ENCODE data around the gene SCAI.
"Not testable (repeated sequence)": the region's sequence is repeated elsewhere in the genome, so short reads cannot be mapped to it uniquely, and the experiment has no call there.

Gene SCAI

GRCh38 chr9:125150349-125151245, 7.3 kb upstream of the SCAI start:
- no peak for DNase-seq (ENCODE audit: low read depth)

- no peak for DNase-seq (ENCODE audit: low read depth)
These were observed 4.1 kb upstream of the SCAI start for GRCh38 chr9:125147401-125147951.

- DNase-seq (ENCODE audit: low read depth) = no peak
These were observed 2.9 kb upstream of the SCAI start for GRCh38 chr9:125146247-125146646.

- no peak for DNase-seq (ENCODE audit: low read depth)
These were observed 2.1 kb upstream of the SCAI start for GRCh38 chr9:125145425-125145824.

DNA sequence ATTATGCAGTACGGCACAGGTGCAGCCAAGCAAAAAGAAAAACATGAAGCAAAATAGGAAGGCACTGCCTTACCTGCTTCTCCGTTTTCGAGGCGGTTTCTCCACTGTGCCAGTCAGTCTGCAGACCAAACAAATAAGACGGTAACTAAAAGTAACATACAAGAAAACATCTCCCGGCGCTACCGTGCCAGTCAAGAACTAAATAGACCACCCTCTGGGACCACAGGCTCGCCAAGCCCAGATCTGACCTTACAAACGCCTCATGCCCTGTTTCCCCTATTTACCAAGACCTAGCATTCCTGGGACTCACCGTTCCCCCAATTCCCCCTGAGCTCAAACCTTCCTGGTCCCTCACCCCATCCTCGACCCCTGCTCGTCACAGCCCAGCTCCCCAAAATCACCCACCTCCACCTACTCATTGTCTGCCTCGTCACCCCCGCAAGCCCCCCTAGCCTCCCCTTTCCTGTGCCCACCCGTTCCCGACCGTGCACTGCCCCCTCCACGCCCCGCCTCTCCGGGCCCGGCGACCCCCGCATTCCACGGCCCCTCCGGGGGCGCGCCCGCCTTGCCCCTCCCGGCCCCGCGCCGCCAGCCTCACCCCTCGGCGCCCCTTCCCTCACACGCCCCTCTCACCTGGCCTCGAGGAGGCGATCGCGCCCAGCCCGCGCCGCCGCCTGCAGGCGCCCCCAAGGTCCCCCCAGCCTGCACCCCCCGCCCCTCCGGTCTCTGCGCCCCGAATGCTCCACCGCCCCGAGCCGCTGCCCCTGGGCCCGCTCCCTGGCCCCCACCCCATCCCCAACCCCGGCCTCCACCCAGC, 560 bp downstream of the SCAI start:
- DNase-seq (ENCODE audit: low read depth) = no peak

GRCh38 chr9:125141751-125142150, 1.6 kb downstream of the SCAI start:
- no peak for DNase-seq (ENCODE audit: low read depth)

DNA sequence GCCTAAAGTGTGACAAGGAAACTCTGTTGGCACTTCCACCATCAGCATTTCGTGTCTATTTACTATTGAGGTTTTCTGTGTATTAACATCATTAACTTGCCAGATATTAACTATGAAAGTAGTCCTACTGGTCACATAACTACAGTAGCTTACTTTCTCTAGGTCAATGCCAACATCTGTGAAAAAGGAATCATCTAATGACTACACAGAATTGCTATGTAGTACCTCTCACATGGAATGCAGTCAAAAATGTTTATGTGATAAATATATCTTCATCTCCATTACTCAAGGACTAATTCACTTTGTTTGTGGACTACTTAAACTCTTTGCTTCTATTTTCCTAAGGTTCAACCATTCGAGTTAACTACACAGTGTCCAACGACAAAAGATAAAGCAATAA, 2.1 kb downstream of the SCAI start:
- no peak for DNase-seq (ENCODE audit: low read depth)

GRCh38 chr9:125140576-125140975, 2.8 kb downstream of the SCAI start:
- DNase-seq (ENCODE audit: low read depth) = no peak

DNA sequence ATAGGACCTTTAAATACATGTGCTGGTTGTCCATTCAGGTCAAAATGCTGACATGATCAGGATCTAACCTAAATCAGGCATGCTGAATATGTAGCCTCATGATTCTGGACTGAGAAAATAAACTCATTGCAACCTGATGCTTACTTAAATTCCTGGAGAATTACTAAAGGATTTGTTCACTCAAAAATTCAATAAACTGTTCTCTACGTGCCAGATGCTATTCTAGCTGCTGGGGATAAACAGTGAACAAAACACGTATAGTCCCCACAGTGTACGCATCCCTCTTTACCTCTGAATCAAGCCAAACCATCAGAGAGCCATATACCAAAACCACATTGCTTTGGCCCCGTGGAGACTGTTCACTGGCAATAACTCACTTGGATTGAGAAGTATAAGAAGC, 6.1 kb downstream of the SCAI start:
- DNase-seq (ENCODE audit: low read depth) = no peak

GRCh38 chr9:125134976-125135375, 8.4 kb downstream of the SCAI start:
- DNase-seq (ENCODE audit: low read depth) = no peak

DNA sequence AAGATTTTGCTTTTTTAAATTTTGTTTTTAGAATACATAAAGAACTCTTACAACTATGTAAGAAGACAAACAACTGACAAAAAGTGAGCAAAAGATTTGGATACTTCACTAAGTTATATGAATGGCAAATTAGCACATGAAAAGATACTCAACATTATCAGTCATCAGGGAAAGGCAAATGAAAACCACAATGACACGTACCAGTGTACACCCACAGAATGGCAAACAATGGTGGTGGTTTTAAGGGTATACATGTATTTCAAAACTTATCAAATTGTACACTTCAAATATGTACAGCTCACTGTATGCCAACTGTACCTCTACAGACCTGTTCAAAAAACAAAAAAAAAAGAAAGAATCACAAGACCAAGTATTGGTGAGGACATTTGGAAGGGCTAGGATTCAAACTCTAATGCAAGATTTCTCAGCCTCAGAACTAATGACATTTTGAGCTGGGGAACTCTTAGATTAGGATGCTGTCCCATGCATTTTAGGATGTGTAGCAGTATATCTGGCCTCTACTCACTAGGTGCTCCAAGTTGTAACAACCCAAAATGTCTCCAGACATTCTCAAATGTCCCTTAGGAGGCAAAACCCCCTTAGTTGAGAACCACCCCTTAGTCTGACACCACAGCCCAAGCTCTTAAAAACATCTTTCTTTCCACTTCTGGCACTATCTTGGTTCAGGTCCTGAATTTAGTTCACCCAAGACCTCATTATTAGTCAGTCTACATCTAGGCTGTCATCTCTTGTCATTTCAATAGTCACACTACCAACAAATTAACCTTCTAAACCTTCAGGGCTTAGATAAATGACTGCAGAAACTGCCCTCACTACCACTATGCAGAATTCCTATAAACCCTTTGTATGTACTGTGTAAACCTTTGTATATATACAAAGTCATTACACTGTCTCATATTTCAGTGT, 9.7 kb downstream of the SCAI start:
- no peak for DNase-seq (ENCODE audit: low read depth)

DNA sequence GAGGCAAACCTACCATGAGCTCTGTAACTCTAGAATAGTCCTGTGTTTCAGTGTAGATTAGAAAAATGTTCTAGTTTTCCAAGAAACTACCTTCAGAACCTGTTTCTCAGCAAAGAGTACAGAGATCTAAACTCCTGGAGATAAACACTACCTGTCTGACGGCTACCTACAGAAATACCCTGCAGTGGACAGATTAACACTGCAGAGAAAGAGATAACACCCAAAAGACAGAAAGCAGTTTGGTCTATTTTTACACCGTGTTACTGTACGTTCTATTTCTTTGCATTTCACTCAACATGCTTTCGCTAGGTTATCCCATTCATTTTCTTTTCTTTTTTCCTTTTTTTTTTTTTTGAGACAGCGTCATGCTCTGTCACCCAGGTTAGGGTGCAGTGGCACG, 11.6 kb downstream of the SCAI start:
- DNase-seq (ENCODE audit: low read depth) = no peak

- peak; percentile 88 for DNase-seq (ENCODE audit: low read depth)
These were observed 17.1 kb downstream of the SCAI start for GRCh38 chr9:125126019-125126746.

- DNase-seq (ENCODE audit: low read depth) = no peak
These were observed 17.8 kb downstream of the SCAI start for GRCh38 chr9:125125523-125125922.

DNA sequence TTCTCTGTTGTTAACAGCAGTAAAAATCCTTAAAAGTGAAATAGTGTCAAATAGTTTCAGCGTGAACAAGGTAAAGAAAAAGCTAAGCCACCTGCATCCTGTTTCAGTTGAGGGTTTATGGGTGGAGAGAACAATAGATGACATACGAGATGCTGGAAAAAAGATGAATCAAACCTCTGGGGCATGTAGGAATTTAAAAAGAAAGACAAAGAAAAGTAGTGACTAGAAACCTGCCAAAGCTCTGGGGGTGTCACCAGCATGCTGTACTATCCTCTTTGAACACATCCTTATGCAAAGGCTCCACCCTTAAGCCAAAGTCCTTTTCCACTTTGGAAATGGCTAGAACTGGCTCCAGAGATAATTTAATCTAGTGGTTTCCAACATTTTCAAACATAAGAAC, 22.2 kb downstream of the SCAI start:
- DNase-seq (ENCODE audit: low read depth) = no peak

GRCh38 chr9:125119643-125120286, 23.6 kb downstream of the SCAI start:
- DNase-seq (ENCODE audit: low read depth) = no peak

GRCh38 chr9:125118696-125119095, 24.6 kb downstream of the SCAI start:
- not testable (repeated sequence) for DNase-seq (ENCODE audit: low read depth)

- DNase-seq (ENCODE audit: low read depth) = not testable (repeated sequence)
These were observed 28.8 kb downstream of the SCAI start for GRCh38 chr9:125114503-125114902.

DNA sequence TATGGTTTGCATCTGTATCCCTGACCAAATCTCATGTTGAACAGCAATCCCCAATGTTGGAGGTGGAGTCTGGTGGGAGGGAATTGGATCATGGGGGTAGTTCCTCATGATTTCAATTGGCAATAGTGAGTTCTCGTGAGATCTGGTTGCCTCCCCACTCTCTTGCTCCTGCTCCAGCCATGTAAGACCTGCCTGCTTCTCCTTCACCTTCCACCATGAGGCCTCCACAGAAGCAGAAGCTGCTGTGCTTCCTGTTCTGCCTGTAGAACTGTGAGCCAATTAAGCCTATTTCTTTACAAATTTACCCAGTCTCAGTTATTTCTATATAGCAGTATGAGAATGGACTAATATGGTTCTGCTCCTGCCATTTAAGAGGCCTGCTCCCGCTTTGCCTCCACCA, 32.9 kb downstream of the SCAI start:
- DNase-seq (ENCODE audit: low read depth) = no peak

GRCh38 chr9:125108541-125108940, 34.8 kb downstream of the SCAI start:
- DNase-seq (ENCODE audit: low read depth) = not testable (repeated sequence)
